HCT116 (cell line): ENCODE measurements around the gene IGLL5. TPM values are rescaled to one million over a fixed set of nuclear protein-coding genes. Genes with fewer than 3 reads are reported as not detected.

ENCODE experiments used
- ATAC-seq: fragments of 200-7000 bp; cut with Tn5 transposase; 2 replicates; pipeline ENCODE4 v1.9.1; 2020; ENCODE audit warnings: mild to moderate bottlenecking, moderate library complexity
- BruUV-seq: library from RNA; stranded (reverse); fragments of 400-500 nt; replicated peaks from 2 replicates; lab custom pipeline; 2021; lab: Mats Ljungman, UMichigan
- CTCF ChIA-PET: fragments of 300-600 bp; sonication (Branson Sonifier 250); formaldehyde crosslinking; loops from one replicate; lab custom pipeline; 2021; ENCODE audit warnings: antibody characterized with exemption; lab: Charles Lee
- POLR2A ChIA-PET: fragments of 300-600, 350-600 bp; sonication (Branson Sonifier 250); formaldehyde crosslinking; loops from one replicate; lab custom pipeline; 2021; ENCODE audit warnings: antibody characterized with exemption; lab: Charles Lee
- RAD21 ChIA-PET, 2 experiments: fragments of 300-600 bp; sonication (Branson Sonifier 250); formaldehyde crosslinking; loops; one replicate each; lab custom pipeline; 2023; ENCODE audit warnings: low total read pairs in 2 of 2; ENCODE audit not compliant: uncharacterized antibody in 2 of 2, unreplicated experiment in 2 of 2, low non-redundant PET in 1 of 2; lab: Charles Lee
- DNase-seq: peaks from one replicate; pipeline ENCODE4 v3.0.0-alpha.2; 2010; ENCODE audit warnings: low read depth, low spot score
- H2AFZ ChIP-seq: fragments of 200-600 bp; shearing (Covaris generic), sonication (generic); 2 replicates; pipeline ENCODE4 v1.6.1; 2017; ENCODE audit warnings: low read depth, mixed run types, mixed read lengths, antibody characterized with exemption, low read length; ENCODE audit not compliant: poor library complexity, severe bottlenecking
- H3K27ac ChIP-seq: 2 replicates; pipeline ENCODE4 v1.5.1; 2012; ENCODE audit warnings: low read depth, low read length
- H3K27me3 ChIP-seq: fragments of 200-600 bp; sonication (generic); 2 replicates; pipeline ENCODE4 v1.6.1; 2016; ENCODE audit warnings: mixed run types, low read length, mixed read lengths; ENCODE audit not compliant: insufficient read depth
- H3K36me3 ChIP-seq, 2 experiments: fragments of 200-500 bp in 1 of 2; fragments of 200-600 bp in 1 of 2; sonication (Bioruptor generic) in 1 of 2; sonication (generic) in 1 of 2; 2 replicates each; pipeline versions ENCODE4 v1.5.1 to v1.6.1; 2014 to 2016; ENCODE audit warnings: low read length in 2 of 2, inconsistent platforms in 1 of 2, mixed read lengths in 1 of 2, mixed run types in 1 of 2; ENCODE audit not compliant: insufficient read depth in 2 of 2, control insufficient read depth in 1 of 2
- H3K4me1 ChIP-seq, 2 experiments: fragments of 200-600 bp in 1 of 2; sonication (generic) in 1 of 2; 2 replicates each; pipeline versions ENCODE4 v1.5.1 to v1.6.1; 2012 to 2017; ENCODE audit warnings: low read length in 2 of 2, inconsistent platforms in 1 of 2, mild to moderate bottlenecking in 1 of 2, mixed read lengths in 1 of 2, mixed run types in 1 of 2, moderate library complexity in 1 of 2; ENCODE audit not compliant: insufficient read depth in 2 of 2, control insufficient read depth in 1 of 2
- H3K4me2 ChIP-seq: fragments of 200-600 bp; sonication (generic); 2 replicates; pipeline ENCODE4 v1.6.1; 2017; ENCODE audit warnings: mixed run types, low read length, mixed read lengths
- H3K4me3 ChIP-seq, 2 experiments: fragments of 200-600 bp in 1 of 2; sonication (generic) in 1 of 2; replicated peaks in 1 of 2; 2 replicates each; pipeline ENCODE4 v1.5.1; 2011 to 2016; ENCODE audit warnings: low read length in 2 of 2, control low read depth in 1 of 2, low read depth in 1 of 2, mild to moderate bottlenecking in 1 of 2, mixed read lengths in 1 of 2, mixed run types in 1 of 2
- H3K79me2 ChIP-seq: fragments of 200-600 bp; sonication (generic); 2 replicates; pipeline ENCODE4 v1.6.1; 2017; ENCODE audit warnings: mild to moderate bottlenecking, mixed run types, low read length, moderate library complexity, mixed read lengths; ENCODE audit not compliant: insufficient read depth
- H3K9ac ChIP-seq: fragments of 200-600 bp; sonication (generic); 2 replicates; pipeline ENCODE4 v1.6.1; 2016; ENCODE audit warnings: low read length, mixed read lengths
- H3K9me2 ChIP-seq: fragments of 200-600 bp; sonication (generic), shearing (Covaris generic); 2 replicates; pipeline ENCODE4 v1.6.1; 2017; ENCODE audit warnings: mixed run types, mild to moderate bottlenecking, moderate library complexity; ENCODE audit not compliant: insufficient read depth
- H3K9me3 ChIP-seq, 2 experiments: fragments of 200-500 bp in 1 of 2; fragments of 200-600 bp in 1 of 2; sonication (Bioruptor generic) in 1 of 2; sonication (generic) in 1 of 2; 2 replicates each; pipeline ENCODE4 v1.6.1; 2014 to 2017; ENCODE audit warnings: low read length in 2 of 2, mixed read lengths in 2 of 2, inconsistent platforms in 1 of 2, low read depth in 1 of 2, mild to moderate bottlenecking in 1 of 2, mixed run types in 1 of 2, moderate library complexity in 1 of 2; ENCODE audit not compliant: control insufficient read depth in 1 of 2, insufficient read depth in 1 of 2
- H4K20me1 ChIP-seq: fragments of 200-600 bp; sonication (generic), shearing (Covaris generic); 2 replicates; pipeline ENCODE4 v1.6.1; 2017; ENCODE audit warnings: mixed run types, mild to moderate bottlenecking, moderate library complexity; ENCODE audit not compliant: insufficient read depth
- ATF3 ChIP-seq: IDR thresholded peaks from 2 replicates; pipeline ENCODE4 v1.6.1; 2012
- CEBPB ChIP-seq: IDR thresholded peaks from 2 replicates; pipeline ENCODE4 v1.6.1; 2012; ENCODE audit warnings: low read depth
- EZH2 ChIP-seq: fragments of 200-600 bp; sonication (generic); IDR thresholded peaks from 2 replicates; pipeline ENCODE4 v1.6.1; 2017; ENCODE audit warnings: antibody characterized with exemption, mixed run types
- JUND ChIP-seq: IDR thresholded peaks from 2 replicates; pipeline ENCODE4 v1.6.1; 2012
- MAX ChIP-seq: IDR thresholded peaks from 2 replicates; pipeline ENCODE4 v1.6.1; 2012
- RAD21 ChIP-seq: IDR thresholded peaks from 2 replicates; pipeline ENCODE4 v1.6.1; 2012; ENCODE audit warnings: low read depth, mild to moderate bottlenecking
- REST ChIP-seq: IDR thresholded peaks from 2 replicates; pipeline ENCODE4 v1.6.1; 2012; ENCODE audit warnings: low read depth
- SIN3A ChIP-seq: IDR thresholded peaks from 2 replicates; pipeline ENCODE4 v1.6.1; 2012; ENCODE audit warnings: low read depth
- SP1 ChIP-seq: IDR thresholded peaks from 2 replicates; pipeline ENCODE4 v1.6.1; 2012; ENCODE audit warnings: low read depth
- SRF ChIP-seq: IDR thresholded peaks from 2 replicates; pipeline ENCODE4 v1.6.1; 2012; ENCODE audit warnings: low read depth
- YY1 ChIP-seq: IDR thresholded peaks from 2 replicates; pipeline ENCODE4 v1.6.1; 2011; ENCODE audit warnings: low read length, low read depth, moderate library complexity, mild to moderate bottlenecking; ENCODE audit not compliant: insufficient replicate concordance; ENCODE audit errors: extremely low read depth
- ZBTB33 ChIP-seq: IDR thresholded peaks from 2 replicates; pipeline ENCODE4 v1.6.1; 2011; ENCODE audit warnings: mild to moderate bottlenecking, low read length, moderate library complexity; ENCODE audit not compliant: insufficient replicate concordance; ENCODE audit errors: extremely low read depth
- ZNF274 ChIP-seq: fragments of 200-500 bp; sonication (Bioruptor generic); IDR thresholded peaks from 2 replicates; pipeline ENCODE4 v1.6.1; 2014; ENCODE audit warnings: mild to moderate bottlenecking, low read depth, low read length, inconsistent platforms
- intact Hi-C: fragments of 100-400 bp; cut with micrococcal nuclease; formaldehyde crosslinking; loops from 2 replicates; pipeline ENCODE4 v1.10.0; 2022
- total RNA-seq: library from RNA; stranded (reverse); gene quantifications from one replicate; pipeline ENCODE4 v1.2.1, GENCODE V29; 2021; ENCODE audit not compliant: unreplicated experiment

Gene IGLL5
- total RNA-seq, 1 experiment from 2014 or later, result not detected

- H4K20me1 ChIP-seq, result no peaks in the 10 kb centered on the region
- ChIA-PET CTCF (interaction anchor here (0.6 to 1.5 kb wide), 4 partner anchors 81 to 472 kb away, joined by 3 read pairs; no protein-coding TSS in a partner anchor), RAD21 (no interaction called here), POLR2A (no interaction called here)
- H3K9ac ChIP-seq, result no peak overlapping the region
- H3K4me3 ChIP-seq, result no peak overlapping the region
- H3K36me3 ChIP-seq, result no peaks in the 10 kb centered on the region
- no peak overlapping the region for H2AFZ ChIP-seq
- ATAC-seq (no peak), DNase-seq (no peak)
- H3K4me1 ChIP-seq, result no peaks in the 10 kb centered on the region
- BruUV-seq, result no TSS peak
- H3K4me2 ChIP-seq, result no peak overlapping the region
- no peaks in the 10 kb centered on the region for H3K9me3 ChIP-seq
- TF ChIP-seq SP1 (no peak), ZBTB33 (no peak), SRF (no peak)
- H3K27ac ChIP-seq, result no peak overlapping the region
- no peaks in the 10 kb centered on the region for H3K27me3 ChIP-seq
- H3K79me2 ChIP-seq, result no peaks in the 10 kb centered on the region
- intact Hi-C loops, result no loop called here
- no peaks in the 10 kb centered on the region for H3K9me2 ChIP-seq
Measured at GRCh38 chr22:22936180-22936914, 48.7 kb downstream of the IGLL5 start.

GRCh38 chr22:22936915-22937656 lies 49.5 kb downstream of the IGLL5 start:
- H3K9me2 ChIP-seq, result no peaks in the 10 kb centered on the region
- BruUV-seq, result no TSS peak
- no peak overlapping the region for H3K9ac ChIP-seq
- DNase-seq (no peak), ATAC-seq (no peak)
- ChIA-PET RAD21 (no interaction called here), POLR2A (no interaction called here), CTCF (interaction anchor here (1.2 kb wide), 1 partner anchor 472 kb away, joined by 3 read pairs; no protein-coding TSS in a partner anchor)
- H3K9me3 ChIP-seq, result no peaks in the 10 kb centered on the region
- H3K4me1 ChIP-seq, result no peaks in the 10 kb centered on the region
- no peak overlapping the region for H3K27ac ChIP-seq
- H2AFZ ChIP-seq, result no peak overlapping the region
- H3K36me3 ChIP-seq, result no peaks in the 10 kb centered on the region
- no peaks in the 10 kb centered on the region for H3K27me3 ChIP-seq
- H3K4me2 ChIP-seq, result no peak overlapping the region
- H3K79me2 ChIP-seq, result no peaks in the 10 kb centered on the region
- no peak overlapping the region for H3K4me3 ChIP-seq
- no peaks in the 10 kb centered on the region for H4K20me1 ChIP-seq
- intact Hi-C loops, result no loop called here
- TF ChIP-seq ZNF274, result no peak
- no peak for TF ChIP-seq CEBPB
- no peak for TF ChIP-seq YY1
- TF ChIP-seq RAD21, result no peak
- TF ChIP-seq EZH2, result no peak
- TF ChIP-seq MAX, result no peak
- no peak for TF ChIP-seq REST
- no peak for TF ChIP-seq SIN3A
- no peak for TF ChIP-seq JUND
- TF ChIP-seq ATF3, result no peak
